ENCODE results near the gene DENND6A.
"Not testable (repeated sequence)": the region's sequence is repeated elsewhere in the genome, so short reads cannot be mapped to it uniquely, and the experiment has no call there.

DENND6A gene

GRCh38 chr3:57694146-57694545 is 1.3 kb upstream of the DENND6A start:
- DNase-seq (ENCODE audit: low read depth): no peak

- DNase-seq (ENCODE audit: low read depth): not testable (repeated sequence)
Observed at GRCh38 chr3:57692133-57692395, 813 bp downstream of the DENND6A start.

DNA sequence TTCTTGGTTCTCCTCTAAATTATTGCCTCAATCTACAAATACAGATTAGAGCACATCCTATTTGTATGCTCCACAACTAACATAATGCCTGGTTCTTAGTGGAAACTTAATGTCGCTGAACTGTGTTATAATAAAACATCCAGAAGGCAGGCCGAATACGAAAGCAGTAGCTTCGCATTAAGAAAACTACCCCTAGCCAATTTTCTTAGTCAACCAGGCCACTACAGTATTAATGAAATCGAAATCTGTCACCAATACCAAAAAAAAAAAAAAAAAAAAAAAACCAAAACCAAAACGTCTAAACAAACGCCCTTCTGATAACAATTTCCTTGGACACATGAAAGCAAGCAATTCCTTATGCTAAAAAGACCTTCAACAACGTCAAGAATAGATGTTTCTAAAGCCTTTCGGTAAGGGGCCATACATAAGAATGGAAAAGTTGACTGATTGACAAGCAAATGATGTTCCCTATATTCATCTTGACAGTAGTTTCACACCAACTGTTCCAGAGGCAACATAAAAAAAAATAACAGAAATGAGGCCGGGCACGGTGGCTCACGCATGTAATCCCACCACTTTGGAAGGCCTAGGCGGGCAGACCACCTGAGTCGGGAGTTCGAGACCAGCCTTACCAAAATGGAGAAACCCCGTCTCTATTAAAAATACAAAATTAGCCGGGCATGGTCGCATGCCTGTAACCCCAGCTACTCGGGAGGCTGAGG is 1.3 kb downstream of the DENND6A start:
- no peak for DNase-seq (ENCODE audit: low read depth)

GRCh38 chr3:57689367-57690053 is 3.4 kb downstream of the DENND6A start:
- DNase-seq (ENCODE audit: low read depth): no peak

- no peak for DNase-seq (ENCODE audit: low read depth)
Observed at GRCh38 chr3:57688291-57688690, 4.6 kb downstream of the DENND6A start.

DNA sequence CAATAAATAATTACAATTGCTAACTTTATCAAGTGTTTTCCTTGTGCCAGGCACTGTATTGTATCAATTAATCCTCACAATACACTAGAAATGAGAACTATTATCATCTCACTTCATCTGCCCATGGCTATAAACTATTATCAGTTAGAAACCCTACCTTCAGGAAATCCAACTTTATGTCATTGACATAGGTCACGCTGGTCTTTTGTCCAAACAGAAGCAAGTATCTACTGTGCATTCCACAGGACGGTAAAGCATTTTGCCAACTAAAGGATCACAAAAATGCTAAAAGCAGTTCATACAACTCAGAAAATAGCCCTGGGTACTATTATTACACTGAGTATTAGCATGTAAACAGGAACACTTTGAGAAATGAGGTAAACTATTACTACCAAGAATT is 9.6 kb downstream of the DENND6A start:
- DNase-seq (ENCODE audit: low read depth): no peak

DNA sequence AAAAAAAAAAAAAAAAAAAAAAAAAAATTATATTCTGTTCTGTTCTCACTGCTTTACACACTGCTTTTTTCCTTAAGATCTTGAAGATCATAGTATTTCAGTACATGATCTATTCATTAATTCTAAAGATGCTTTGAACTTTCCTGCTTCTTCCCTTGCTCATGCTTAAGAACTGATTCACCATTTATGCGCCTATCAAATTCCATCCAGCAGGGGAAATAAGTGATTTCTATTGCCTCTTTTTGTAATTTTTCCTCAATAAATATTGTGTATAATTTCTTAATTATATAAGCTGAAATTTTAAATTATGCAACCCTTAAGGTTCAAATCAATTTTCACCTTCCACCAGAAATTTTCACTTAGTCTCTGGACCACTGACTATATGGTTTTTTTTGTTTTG is 10.6 kb downstream of the DENND6A start:
- no peak for DNase-seq (ENCODE audit: low read depth)

DNA sequence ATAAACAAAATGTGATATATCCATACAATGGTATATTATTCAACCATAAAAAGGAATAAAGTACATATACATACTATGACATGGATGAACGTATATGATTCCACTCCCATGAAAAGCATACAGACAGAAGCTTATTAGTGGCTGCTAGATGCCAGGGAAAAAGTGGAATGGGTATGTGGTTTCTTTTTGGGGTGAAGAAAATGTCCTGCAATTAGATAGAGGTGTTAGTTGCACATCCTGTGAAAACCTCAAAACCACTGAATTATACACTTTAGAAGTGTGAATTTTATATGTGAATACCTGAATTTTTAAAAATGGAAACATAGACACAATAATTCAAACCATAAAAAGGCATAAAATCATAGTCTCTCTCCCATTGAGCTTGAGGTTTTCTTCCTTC is 11.2 kb downstream of the DENND6A start:
- no peak for DNase-seq (ENCODE audit: low read depth)

DNA sequence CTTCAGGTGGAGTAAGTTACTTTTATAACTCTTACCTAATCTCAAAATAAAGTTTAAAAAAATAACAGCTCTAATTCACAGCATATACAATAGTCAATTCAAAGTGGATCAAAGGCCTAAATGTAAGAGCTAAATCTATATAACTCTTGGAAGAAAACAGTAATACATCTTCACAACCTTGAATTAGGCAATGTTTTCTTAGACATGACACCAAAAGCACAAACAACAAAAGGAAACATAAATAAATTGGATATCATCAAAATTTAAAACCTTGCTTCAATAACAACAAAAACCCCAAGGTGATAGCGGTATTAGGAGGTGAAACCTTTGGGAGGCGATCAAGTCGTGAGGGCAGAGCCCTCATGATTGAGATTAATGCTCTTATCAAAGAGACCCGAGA is 12.8 kb downstream of the DENND6A start:
- DNase-seq (ENCODE audit: low read depth): no peak

DNA sequence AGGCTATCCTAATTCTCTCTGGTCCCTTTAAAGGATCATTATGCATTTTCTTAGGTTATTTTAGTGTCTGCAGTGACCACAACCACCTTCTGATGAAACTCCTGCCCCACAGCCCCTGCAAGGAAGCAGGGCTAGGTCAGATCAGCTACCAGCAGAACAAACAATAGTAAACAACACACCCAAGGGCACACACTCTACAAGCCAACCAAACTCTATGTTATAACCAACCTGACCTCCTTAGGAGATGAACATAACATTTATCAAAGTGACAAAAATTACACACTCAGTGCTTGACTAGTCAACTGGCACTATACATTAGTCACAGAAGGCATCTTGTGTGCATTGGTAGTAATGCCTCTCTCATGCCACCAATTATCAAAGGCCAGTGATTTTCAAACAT is 17.3 kb downstream of the DENND6A start:
- DNase-seq (ENCODE audit: low read depth): no peak

- no peak for DNase-seq (ENCODE audit: low read depth)
Observed at GRCh38 chr3:57673156-57673555, 19.7 kb downstream of the DENND6A start.

DNA sequence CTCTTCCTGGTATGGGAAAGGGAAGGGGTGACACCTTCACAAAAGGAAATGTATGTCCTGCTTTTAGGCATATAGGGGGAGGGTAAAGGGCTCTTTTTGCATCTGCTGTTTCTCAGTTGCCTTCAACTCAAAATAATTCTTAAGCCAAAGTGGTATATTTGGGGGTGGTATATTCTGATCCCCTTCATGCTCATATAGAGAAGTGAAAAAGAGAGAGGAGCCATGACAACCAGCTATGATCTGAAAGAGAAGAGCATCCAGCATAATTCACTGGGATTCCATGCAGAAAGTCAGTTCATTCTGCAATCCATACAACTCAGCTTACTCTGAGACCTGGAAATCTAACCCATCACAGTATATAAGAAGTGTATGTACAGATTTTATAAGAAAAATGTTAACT is 22.3 kb downstream of the DENND6A start:
- DNase-seq (ENCODE audit: low read depth): no peak

GRCh38 chr3:57661404-57661803 is 31.5 kb downstream of the DENND6A start:
- DNase-seq (ENCODE audit: low read depth): no peak

GRCh38 chr3:57659806-57660439 is 33.0 kb downstream of the DENND6A start:
- DNase-seq (ENCODE audit: low read depth): no peak

DNA sequence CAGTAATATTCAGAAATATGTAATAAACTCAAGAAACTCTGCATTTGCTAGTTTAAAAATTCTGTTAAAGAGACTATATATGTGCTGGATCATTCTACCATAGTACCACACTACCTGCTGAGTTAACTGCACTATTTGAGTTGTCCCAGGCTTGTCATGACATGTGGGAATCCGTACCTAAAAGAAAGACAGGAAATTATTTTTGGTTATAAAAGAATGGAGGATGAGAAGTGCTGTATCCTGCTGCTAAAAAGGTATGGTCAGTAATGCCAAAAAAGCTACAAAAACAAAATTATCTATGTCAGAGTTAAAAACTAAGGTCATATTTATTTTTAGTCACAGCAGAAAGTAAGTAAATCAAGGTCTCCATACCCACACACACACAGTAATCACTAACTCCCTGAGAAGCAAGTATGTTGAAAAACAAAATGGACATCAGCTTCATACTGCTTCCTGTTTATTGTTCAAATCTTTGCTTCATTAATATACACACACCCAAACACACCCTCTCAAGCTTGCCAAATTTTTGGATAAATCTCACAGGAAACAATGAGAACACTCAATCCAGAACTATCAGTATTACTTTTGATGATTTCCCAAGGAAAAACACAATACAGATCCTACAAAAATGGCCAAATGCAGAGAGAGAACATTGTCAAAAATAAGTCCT is 33.7 kb downstream of the DENND6A start:
- no peak for DNase-seq (ENCODE audit: low read depth)

DNA sequence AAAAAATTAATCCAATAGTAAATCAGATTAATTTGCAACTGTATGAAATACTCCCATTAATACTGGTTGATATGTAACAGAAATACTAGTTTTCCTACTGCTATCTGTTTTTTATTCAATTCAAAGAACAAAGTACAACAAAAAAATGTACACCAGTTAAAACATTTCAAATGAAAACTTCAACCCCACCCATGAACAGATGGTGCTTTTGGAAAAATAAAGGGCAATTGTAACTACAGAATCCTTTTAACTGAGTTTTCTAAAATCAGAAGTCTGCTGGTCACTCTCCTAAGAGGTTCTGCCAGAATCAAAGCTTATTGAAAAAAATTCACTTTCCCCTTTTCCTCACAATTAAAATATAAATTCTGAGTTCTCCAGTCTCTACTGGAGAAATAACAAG is 34.3 kb downstream of the DENND6A start:
- DNase-seq (ENCODE audit: low read depth): no peak

DNA sequence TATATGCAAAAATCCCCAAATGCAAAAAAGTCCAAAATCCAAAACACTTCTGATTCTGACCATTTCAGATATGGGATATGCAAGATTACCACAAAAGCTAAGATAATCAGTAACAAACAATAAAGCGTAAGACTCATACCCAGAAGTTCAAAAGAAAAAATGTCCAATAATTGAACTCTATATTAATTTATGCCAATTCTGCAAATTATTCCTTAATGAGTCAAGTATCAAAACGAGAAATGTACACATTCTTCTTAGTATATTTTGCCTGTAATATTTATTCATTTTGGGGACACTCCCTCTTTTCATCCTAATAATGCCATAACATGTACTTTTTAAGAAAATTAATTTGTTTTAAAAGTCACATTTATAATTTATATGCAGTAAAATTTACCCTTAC is 37.1 kb downstream of the DENND6A start:
- DNase-seq (ENCODE audit: low read depth): no peak

- no peak for DNase-seq (ENCODE audit: low read depth)
Observed at GRCh38 chr3:57654267-57654666, 38.6 kb downstream of the DENND6A start.

DNA sequence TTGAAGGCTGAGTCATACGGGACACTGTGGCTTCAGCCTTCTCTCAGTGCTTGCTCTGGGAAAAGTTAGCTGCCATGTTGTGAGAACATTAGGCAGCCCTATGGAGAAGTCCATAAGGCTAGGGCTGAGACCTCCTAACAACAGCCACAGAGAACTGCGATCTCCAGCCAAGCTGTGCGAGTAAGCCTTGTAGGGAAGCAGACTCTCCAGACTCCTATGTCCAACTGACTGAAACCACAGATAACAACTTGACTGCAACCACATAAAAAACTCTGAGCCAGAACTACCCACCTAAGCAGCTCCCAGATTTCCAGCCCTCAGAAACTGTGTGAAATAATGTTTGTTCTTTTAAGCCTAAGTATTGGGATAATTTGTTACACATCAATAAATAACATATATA is 40.7 kb downstream of the DENND6A start:
- DNase-seq (ENCODE audit: low read depth): no peak

DNA sequence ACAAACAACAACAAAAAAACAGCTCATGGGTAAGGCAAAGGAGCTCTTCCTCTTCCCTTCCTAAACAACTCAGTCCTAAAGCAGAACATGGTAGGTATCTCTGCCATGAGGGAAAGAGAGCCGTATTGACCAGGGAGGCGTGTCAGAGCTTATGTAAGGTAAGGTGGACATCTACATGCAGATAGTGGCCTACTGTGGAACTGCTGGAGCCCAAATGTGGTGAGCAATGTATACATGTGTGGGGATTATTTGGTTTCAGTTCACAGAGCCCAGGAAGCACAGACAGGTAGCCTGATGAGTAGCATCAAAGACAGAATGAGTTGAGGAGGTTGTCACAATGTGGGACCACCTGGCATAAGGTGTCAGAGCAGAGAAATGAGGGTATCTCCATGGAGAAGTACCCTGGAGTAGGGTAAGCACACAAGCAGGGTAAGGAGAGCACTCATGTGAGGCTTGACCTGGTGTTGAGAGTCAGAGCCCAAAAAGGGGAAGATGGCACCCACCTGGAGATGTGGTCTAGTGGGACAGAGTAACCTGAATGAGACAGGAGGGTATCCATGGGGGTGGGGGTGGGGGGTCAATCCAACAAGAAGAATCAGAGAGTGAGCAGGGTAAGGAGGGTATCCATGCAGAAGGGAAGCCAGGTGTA is 45.5 kb downstream of the DENND6A start:
- no peak for DNase-seq (ENCODE audit: low read depth)

GRCh38 chr3:57646723-57647122 is 46.2 kb downstream of the DENND6A start:
- DNase-seq (ENCODE audit: low read depth): no peak

DNA sequence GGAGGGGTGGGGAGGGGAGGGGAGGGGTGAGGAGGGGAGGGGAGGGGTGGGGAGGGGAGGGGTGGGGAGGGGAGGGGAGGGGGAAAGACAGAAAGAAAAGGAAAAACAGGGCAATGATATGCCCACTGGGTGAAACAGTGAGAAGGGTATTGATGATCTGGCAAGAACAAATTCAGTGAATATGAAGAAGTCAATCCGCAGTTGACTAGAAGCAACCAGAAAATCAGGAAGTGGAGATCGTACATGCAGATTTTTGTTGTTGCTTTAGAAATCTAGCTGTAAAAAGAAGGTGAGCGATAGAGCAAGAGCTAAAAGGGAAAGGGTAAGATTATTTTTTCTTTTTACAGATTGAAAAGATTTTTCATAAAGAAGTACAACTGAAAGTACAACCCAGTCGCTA is 48.1 kb downstream of the DENND6A start:
- no peak for DNase-seq (ENCODE audit: low read depth)

GRCh38 chr3:57637391-57637790 is 55.5 kb downstream of the DENND6A start:
- no peak for DNase-seq (ENCODE audit: low read depth)

All from stimulated activated CD8-positive, alpha-beta memory T cell treated with anti-CD3 and anti-CD28 coated beads, Interleukin-4, amount 100 ng/mL, for 24 hours (primary cell).